DND-41 (cell line): ENCODE data around the gene MRPL40.

ENCODE experiments used
- CTCF ChIP-seq: IDR thresholded peaks from 2 replicates; pipeline ENCODE4 v1.5.1; 2012; ENCODE audit warnings: borderline replicate concordance, low read length, moderate library complexity, mild to moderate bottlenecking; ENCODE audit not compliant: poor library complexity, severe bottlenecking; ENCODE audit errors: extremely low read depth
- EZH2 ChIP-seq: IDR thresholded peaks from 3 replicates; pipeline ENCODE4 v1.6.1; 2012; ENCODE audit warnings: borderline replicate concordance, low read depth, mild to moderate bottlenecking, moderate library complexity, low read length, inconsistent platforms; ENCODE audit not compliant: severe bottlenecking

- no peak for TF ChIP-seq CTCF
- no peak for TF ChIP-seq EZH2
These were observed 26.7 kb upstream of the MRPL40 start for GRCh38 chr22:19405652-19406051.
